Endodermal cell (in vitro differentiated cells): Measurements from ENCODE around the gene MAGEB18. TPM values are rescaled to one million over a fixed set of nuclear protein-coding genes. Genes with fewer than 3 reads are reported as not detected.

Experiments used
- DNase-seq: peaks from one replicate; pipeline ENCODE4 v3.0.0-alpha.2; 2017
- H3K27ac ChIP-seq: 2 replicates; pipeline ENCODE4 v1.5.1; 2013; ENCODE audit warnings: mild to moderate bottlenecking, low read depth, low read length, moderate library complexity
- H3K27me3 ChIP-seq: 2 replicates; pipeline ENCODE4 v1.6.1; 2013; ENCODE audit warnings: mild to moderate bottlenecking, low read length, moderate library complexity; ENCODE audit not compliant: insufficient read depth, control insufficient read depth, poor library complexity, severe bottlenecking
- H3K36me3 ChIP-seq: 2 replicates; pipeline ENCODE4 v1.7.0; 2013; ENCODE audit warnings: mild to moderate bottlenecking, low read length, moderate library complexity; ENCODE audit not compliant: control insufficient read depth, insufficient read depth
- H3K4me1 ChIP-seq: one replicate; pipeline ENCODE4 v1.7.0; 2013; ENCODE audit warnings: low read length; ENCODE audit not compliant: control insufficient read depth, insufficient read depth
- H3K4me3 ChIP-seq: 2 replicates; pipeline ENCODE4 v1.5.1; 2013; ENCODE audit warnings: mild to moderate bottlenecking, low read length, moderate library complexity
- H3K9ac ChIP-seq: 2 replicates; pipeline ENCODE4 v1.6.1; 2013; ENCODE audit warnings: mild to moderate bottlenecking, low read length, moderate library complexity; ENCODE audit not compliant: poor library complexity, severe bottlenecking; ENCODE audit errors: extremely low read depth
- H3K9me3 ChIP-seq: 2 replicates; pipeline ENCODE4 v1.6.1; 2013; ENCODE audit warnings: mild to moderate bottlenecking, low read length, moderate library complexity; ENCODE audit not compliant: control insufficient read depth
- H3K27ac Mint-ChIP-seq: 2 replicates; pipeline ENCODE4 v1.8.0; 2020; ENCODE audit warnings: mixed read lengths
- H3K27me3 Mint-ChIP-seq: 2 replicates; pipeline ENCODE4 v1.8.0; 2021; ENCODE audit warnings: mild to moderate bottlenecking, mixed read lengths; ENCODE audit not compliant: insufficient read depth
- H3K36me3 Mint-ChIP-seq: 2 replicates; pipeline ENCODE4 v1.8.0; 2020; ENCODE audit warnings: low read depth, mixed read lengths
- H3K4me1 Mint-ChIP-seq: 2 replicates; pipeline ENCODE4 v1.8.0; 2020; ENCODE audit warnings: mixed read lengths
- H3K4me3 Mint-ChIP-seq: 2 replicates; pipeline ENCODE4 v1.8.0; 2020; ENCODE audit warnings: mild to moderate bottlenecking, moderate library complexity, mixed read lengths
- H3K9me3 Mint-ChIP-seq: 2 replicates; pipeline ENCODE4 v1.8.0; 2020; ENCODE audit warnings: mild to moderate bottlenecking, mixed read lengths
- CTCF ChIP-seq: fragments of 200-600 bp; sonication (generic); conservative IDR thresholded peaks from 2 replicates; pipeline ENCODE4 v1.5.0; 2021; ENCODE audit warnings: antibody characterized with exemption, mild to moderate bottlenecking
- WGBS, 2 experiments: methylation state at CpG; one replicate each; pipeline versions ENCODE4 v1.1.5 to v1.1.7; 2013; ENCODE audit warnings: missing lambda C conversion rate in 2 of 2, mixed read lengths in 1 of 2; ENCODE audit not compliant: insufficient coverage in 1 of 2, insufficient read length in 1 of 2; 5-methylcytosine and 5-hydroxymethylcytosine counted together
- long read RNA-seq, 4 experiments: library from polyadenylated mRNA in 2 of 4; library from RNA in 1 of 4; library from capped mRNA in 1 of 4; stranded (forward) in 3 of 4; unstranded in 1 of 4; transcript quantifications; one replicate each; pipeline ENCODE4 v2.0.0, GENCODE V29; 2020 to 2021; ENCODE audit warnings: inconsistent platforms in 1 of 4
- polyA plus RNA-seq, 2 experiments: library from polyadenylated mRNA; stranded (reverse); fragments of 50-300 nt; gene quantifications; one replicate each; pipeline ENCODE4 v1.2.3, GENCODE V29; 2013
- total RNA-seq, 2 donors: library from RNA; stranded (reverse); fragmentation: NEBNext Ultra II Directional in 1 of 2; extraction: Animal tissue kit (Norgen Biotek cat#: 25700) in 1 of 2; gene quantifications; 2 replicates in 1 of 2; 3 replicates in 1 of 2; pipeline ENCODE4 v1.2.1, GENCODE V29; 2021

The MAGEB18 gene
- not detected for total RNA-seq
- not detected for polyA plus RNA-seq (2013, experiment 1 of 2)
- polyA plus RNA-seq (2013, experiment 2 of 2), result not detected
- long read RNA-seq, experiment 1, result 0 reads
- long read RNA-seq, experiment 2, result 0 reads
- long read RNA-seq, experiment 3, result 0 reads
- long read RNA-seq, experiment 4, result 0 reads

DNA sequence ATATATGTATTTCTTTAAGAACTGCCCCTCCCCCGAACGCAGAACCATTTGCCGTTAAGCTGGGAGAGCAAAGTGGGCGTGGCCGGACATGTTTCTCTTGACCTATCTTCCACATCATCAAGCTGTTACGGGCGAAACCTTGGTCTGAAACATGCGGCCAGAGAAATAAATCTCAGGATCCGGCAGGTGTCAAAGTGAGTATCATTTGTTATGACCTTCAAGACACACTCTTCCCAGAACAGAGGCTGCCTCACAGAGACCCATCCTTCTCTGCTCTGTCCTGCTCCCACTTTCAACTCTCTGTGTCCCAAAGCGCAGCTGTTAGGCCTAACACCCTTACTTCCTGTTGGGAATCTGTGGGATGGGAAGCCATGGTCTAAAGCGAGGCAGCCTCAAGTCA lies at the start of gene MAGEB18:
Gene MAGEB18, plus strand, starts transcription at position 70 of the 400 bp plus-strand sequence. CDS start 643 bp downstream, outside the sequence.
- DNase-seq, result no peak
- WGBS, 2 experiments, result 94% methylated on average over 9 of the region's 11 CpGs; no CpG with 5 or more reads in 1 of the 2 experiments
- H3K27ac ChIP-seq, result no peak within 1 kb of the TSS
- no peaks in the 10 kb centered on the region for H3K4me1 Mint-ChIP-seq
- H3K4me3 Mint-ChIP-seq, result no peak within 1 kb of the TSS
- H3K9ac ChIP-seq, result no peak within 1 kb of the TSS
- no peaks in the 10 kb centered on the region for H3K27me3 ChIP-seq
- no peaks in the 10 kb centered on the region for H3K9me3 ChIP-seq
- no peak for TF ChIP-seq CTCF
- H3K36me3 Mint-ChIP-seq, result no peaks in the 10 kb centered on the region
- peaks cover 62% of the 10 kb centered on the region for H3K9me3 Mint-ChIP-seq
- H3K4me3 ChIP-seq, result no peak within 1 kb of the TSS
- no peaks in the 10 kb centered on the region for H3K36me3 ChIP-seq
- H3K4me1 ChIP-seq, result no peaks in the 10 kb centered on the region
- no peaks in the 10 kb centered on the region for H3K27me3 Mint-ChIP-seq
- no peak within 1 kb of the TSS for H3K27ac Mint-ChIP-seq

DNA sequence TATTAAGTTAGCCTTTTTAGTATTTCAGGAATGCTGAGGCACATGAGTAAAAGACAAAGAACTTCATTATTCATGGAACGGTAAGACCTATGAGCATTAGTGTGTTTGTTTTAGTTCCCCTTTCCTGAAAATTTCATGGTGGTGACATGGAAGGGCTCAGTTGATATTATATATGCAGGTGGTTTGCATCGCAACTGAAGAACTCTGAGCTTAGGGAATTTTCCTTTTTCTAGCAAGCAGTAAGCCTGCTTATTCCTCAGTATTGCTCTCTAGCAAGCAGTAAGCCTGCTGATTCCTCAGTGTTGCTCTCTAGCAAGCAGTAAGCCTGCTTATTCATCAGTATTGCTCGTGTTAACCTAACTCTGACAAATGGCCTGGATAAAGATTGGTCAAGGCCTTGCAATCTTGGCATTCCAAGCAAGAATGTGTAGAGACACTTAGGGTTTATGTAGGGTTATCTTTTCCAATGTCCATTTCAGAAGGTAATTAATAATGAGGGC lies 37.7 kb upstream of the MAGEB18 start:
- H3K9me3 Mint-ChIP-seq, result peaks cover 34% of the 10 kb centered on the region
- no peaks in the 10 kb centered on the region for H3K36me3 Mint-ChIP-seq
- no peak overlapping the region for H3K27ac Mint-ChIP-seq
- no peak overlapping the region for H3K4me3 ChIP-seq
- H3K9ac ChIP-seq, result no peak overlapping the region
- 86% methylated on average over 3 of the region's 3 CpGs; no CpG with 5 or more reads in 1 of the 2 experiments for WGBS, 2 experiments
- H3K4me1 ChIP-seq, result no peaks in the 10 kb centered on the region
- DNase-seq, result no peak
- H3K27me3 Mint-ChIP-seq, result no peaks in the 10 kb centered on the region
- H3K4me3 Mint-ChIP-seq, result no peak overlapping the region
- H3K27ac ChIP-seq, result no peak overlapping the region
- no peaks in the 10 kb centered on the region for H3K27me3 ChIP-seq
- H3K9me3 ChIP-seq, result no peaks in the 10 kb centered on the region
- no peak for TF ChIP-seq CTCF
- no peaks in the 10 kb centered on the region for H3K36me3 ChIP-seq
- H3K4me1 Mint-ChIP-seq, result no peaks in the 10 kb centered on the region

GRCh38 chrX:26109142-26109541 lies 29.0 kb upstream of the MAGEB18 start:
- no peaks in the 10 kb centered on the region for H3K27me3 Mint-ChIP-seq
- H3K9me3 Mint-ChIP-seq, result peaks cover 46% of the 10 kb centered on the region
- H3K27ac Mint-ChIP-seq, result no peak overlapping the region
- H3K4me3 ChIP-seq, result no peak overlapping the region
- WGBS, 2 experiments, result 82 to 100% methylated on average over 1 of the region's 1 CpG
- no peaks in the 10 kb centered on the region for H3K27me3 ChIP-seq
- H3K4me3 Mint-ChIP-seq, result no peak overlapping the region
- no peak overlapping the region for H3K27ac ChIP-seq
- no peaks in the 10 kb centered on the region for H3K36me3 Mint-ChIP-seq
- H3K4me1 ChIP-seq, result no peaks in the 10 kb centered on the region
- H3K9ac ChIP-seq, result no peak overlapping the region
- no peaks in the 10 kb centered on the region for H3K9me3 ChIP-seq
- no peak for DNase-seq
- no peak for TF ChIP-seq CTCF
- H3K36me3 ChIP-seq, result no peaks in the 10 kb centered on the region
- peaks cover 1% of the 10 kb centered on the region for H3K4me1 Mint-ChIP-seq
